Inferior parietal cortex (tissue), 1 donor: ENCODE data around the gene STC2.
A peak's percentile ranks its signal among the peaks of the same experiment; 100 is the strongest.

Source experiments
- DNase-seq: peaks from one replicate; pipeline ENCODE4 v3.0.0-alpha.2; 2016; ENCODE audit errors: extremely low spot score

STC2 gene

DNA sequence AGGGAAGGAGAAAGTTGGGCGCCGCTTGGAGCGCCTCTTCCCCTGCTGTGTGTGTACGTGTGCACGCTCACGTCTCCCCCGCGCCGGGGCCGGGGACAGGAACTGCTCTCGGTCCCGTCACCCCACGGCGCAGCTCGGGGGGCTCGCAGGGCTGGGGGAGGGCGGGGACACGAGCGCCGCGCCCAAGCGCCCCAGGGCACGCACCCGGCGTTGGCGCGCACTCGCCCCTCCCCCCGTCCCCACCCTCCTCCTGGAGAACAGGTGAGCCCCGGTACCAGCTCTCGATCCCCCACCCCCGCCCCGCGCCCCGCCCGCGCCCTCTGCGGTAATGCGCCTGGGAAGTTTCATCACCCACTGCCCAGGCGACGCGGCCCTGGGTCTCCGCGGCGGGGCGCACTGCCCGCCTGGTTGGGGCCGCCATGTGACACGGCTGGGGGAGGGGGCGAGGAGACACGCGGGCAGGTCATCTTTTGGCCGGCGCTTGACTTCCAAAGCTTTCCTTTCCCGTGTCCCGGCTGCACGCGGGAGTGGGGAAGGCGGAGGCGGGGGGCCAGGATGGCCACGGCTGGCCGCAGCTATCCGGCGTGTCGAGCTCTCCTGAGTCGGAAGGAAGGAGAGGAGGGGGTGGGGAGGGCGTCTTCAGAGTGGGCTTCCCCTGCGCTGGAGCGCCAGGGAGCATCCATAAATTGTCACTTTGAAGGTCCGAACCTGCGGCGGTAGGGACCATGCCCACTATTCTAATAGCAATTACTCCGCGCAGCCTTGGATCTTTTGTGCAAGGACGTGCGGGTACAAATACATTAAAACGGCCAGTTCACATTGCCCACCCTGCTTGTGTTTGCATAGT is 1.5 kb upstream of the STC2 start:
- no peak for DNase-seq

DNA sequence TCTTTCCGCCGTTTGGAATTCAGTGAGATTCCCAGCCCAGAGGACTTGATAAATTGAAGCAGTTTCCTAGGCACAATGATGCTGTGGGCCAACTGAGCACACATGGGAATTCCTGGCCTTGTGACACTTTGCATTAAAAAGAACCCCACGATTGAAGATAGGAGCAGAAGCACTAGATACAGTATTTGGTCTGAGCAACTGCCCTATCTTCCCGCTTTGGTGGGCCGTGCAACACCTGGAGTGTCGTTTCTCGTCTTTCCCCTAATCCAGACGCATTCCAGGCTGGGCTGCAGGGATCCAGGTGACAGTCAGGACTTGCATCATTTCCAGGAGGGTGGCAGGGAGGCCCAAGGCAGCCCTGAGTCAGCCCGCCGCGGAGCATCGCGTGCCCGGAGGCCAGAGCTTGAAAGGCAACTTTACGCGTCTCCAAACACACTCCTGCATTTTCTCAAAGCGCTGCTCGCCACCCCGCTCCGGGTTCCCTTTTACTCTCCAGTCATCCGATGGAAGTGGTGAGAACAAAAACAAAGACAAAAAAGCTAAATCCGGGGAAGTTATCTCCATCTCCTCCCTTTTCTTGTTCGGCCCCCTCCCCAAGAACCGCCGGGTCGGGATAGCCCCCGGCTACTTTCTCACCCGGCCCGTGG is 753 bp upstream of the STC2 start:
- no peak for DNase-seq

DNA sequence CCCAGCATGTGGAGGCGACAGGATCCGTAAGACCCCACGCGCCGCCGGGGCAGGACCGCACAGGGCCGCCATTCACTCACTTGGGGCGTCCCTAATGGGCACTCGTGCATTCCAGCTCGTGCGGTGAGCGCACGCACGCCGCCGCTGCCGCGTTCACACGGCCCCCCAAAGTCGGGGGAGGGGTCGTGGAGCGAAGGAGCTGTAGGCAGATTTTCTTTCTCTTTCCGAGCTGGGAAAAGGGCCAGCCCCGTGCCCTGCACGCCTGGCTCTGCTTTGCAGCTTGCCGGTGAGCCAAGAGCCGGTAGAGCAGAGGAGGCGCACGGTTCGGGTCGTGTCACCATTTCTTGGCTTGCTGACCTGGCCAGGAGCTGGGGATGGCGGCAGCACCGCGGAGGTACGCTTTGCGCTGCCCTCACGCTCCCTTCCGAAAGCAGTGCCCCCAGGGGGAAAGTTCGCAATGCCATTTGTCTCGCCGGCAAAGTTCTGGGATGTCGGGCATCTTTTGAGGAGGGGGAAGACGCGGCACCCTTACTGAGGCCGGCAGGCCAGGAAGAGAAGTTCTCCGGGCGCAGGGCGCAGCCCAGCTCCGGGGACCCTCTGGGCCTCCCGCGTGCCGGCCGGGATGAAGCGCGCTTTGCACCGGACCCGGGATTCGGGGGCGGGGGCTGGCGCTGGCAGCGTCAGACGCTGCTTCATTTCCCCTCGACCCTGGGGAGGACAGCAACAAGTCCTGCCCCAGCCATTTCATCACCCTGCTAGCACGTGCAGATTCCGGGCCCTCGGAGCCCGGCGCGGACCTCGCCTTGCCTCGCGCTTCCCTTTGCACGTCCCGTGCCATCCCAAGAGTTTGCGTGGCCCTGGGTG is 898 bp downstream of the STC2 start:
- DNase-seq = no peak

DNA sequence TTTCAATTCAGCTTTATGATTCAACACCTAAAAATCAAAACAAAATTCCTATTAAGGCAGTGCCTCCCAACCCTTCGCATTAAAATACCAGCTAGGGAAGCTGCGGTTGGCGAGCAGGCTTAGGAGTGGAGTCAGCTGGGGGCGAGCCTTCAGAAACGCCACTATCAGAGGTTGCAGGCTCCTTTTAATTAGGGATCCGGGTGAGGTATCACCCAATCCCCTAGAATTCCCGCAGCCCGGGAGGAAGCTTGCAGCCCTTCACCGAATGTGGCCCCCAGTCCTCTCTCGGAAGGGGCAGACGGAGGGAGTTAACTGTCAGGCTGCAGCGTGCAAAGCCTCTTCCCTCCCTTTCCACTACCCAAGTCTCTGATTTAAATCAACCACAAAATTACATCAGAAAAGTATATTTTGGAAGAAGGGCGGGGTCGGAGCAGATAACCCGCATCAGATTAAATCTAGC is 1.7 kb downstream of the STC2 start:
- DNase-seq = no peak

DNA sequence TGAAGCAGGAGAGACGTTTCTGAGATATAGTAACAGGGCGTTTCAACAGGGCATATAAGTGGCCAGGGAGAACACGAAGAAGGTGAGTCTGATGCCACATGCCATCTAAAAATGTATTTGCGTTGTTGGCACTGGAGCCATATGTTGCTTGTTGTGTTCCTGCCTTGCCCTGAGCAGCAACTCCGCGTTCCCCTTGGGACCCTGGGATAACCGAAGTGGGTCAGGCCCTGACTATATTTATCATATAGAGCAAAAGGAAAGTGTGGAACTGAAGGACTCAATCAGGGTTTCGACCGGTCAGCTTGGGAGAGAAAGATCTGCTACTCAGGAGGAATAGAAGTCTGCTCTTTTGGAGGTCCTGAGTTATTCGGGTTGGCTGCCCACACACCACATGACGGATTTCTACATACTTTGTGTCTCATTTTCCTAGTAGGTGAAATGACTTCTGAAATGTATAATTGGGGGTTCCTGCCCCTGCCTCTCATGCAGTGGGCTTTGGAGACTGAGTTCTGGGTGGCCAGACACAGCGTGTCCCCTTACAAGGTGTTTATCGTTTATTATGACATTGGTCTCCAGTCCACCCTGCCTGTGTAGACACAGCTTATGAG is 3.0 kb downstream of the STC2 start:
- no peak for DNase-seq

DNA sequence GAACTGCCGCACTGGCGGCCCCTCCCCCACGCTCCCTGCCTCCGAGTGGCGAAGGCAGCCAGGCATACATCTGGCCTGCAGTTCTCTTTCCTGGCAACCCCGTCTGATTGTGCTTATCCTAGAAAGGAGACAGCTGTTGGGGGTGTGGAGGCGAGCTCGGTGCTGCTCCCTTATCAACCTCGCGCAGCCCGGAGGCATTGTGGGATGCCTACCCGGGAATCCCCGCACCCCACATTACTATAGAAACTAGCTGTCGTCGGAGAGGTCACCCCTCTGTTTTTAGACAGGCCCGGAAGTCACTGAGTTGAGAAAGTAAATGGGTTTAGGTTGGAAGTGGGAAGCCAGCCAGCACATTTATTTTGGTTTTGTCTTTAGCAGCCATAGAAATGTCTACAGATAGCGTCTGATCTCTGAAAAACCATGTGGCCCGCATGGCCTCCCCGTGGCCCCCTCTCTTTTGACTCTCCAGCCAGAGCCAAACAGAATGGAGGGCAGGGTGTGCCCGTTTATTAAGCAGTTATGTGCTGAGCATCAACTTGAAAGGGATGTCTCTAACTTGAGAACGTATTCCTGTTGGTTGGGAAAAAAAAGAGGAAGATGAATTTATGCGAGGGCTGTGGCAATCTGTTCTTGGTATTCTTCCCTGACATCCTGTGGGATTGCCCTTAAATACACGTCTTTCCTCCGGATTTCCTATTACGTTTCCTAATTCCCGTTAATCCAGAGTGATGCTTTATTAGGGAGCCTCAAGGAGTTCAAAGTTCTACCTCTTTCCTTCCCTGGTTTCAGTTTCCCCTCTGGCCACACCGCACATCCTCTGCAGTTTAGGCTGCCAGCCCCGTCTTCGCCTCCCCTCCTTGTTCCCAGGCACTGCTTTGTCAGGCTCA is 3.9 kb downstream of the STC2 start:
- DNase-seq = peak; percentile 57

DNA sequence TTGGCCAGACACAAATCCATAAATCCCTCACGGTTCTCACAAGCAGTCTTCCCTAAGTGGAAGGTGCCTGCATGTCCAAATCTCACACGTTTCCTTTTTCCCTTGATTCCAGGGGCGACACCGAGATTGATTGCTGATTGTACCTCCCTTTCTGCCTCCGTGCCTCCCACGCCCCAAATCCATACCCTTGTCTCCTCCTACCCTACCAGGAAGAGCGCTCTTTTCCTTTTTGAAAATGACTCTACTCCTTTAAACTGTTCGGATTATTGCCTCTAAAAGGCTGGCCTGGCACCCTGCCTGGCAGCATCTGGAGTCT is 4.5 kb downstream of the STC2 start:
- DNase-seq = no peak

DNA sequence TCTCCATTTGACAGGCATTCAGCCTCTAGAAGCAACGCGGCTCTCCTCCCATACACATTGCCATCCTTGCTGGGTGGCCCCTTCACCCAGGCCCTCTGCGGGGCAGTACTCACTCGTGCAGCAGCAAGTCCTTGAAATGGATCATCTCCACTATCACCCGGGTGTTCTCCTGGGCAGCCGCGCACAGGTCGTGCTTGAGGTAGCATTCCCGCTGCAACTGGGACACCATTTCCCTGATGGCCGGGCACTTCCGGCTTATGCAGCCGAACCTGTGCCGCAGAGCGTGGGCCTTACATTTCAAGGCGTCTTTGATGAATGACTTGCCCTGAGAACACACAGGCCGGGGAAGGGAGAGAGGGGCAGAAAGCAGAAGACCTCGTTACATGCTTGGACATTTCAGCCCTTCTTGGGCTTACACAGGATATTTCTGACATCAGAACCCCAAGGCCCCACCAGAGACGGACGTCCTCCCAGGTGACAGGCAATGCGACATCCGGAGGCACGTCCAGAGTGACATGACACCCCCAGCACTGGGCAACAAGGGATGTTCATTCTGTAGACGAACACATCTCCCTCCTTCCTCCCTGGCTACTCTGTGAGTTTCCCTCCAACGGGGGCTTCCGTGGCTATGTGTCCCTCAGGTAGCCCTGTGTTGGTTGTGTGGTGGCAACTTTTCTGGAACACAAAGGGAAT is 5.0 kb downstream of the STC2 start:
- no peak for DNase-seq

DNA sequence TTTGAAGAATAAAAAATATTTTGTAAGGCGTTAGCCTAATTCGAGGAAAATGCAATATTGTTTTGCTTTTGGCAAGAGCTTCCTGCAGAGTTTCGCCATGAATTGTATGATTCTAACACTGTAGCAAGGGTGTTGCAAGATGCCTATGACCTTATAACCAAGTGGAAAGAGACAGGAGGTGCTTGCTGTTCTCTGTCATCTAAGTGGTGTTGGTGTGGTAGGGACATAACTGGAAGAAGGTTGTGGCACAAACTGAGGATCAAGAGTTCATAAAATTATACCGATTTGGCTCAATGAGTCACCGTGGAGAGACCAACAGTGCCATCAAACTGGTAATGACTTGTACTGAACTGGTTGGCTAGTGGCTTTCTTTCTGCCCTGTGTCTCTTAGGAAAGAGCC is 6.3 kb downstream of the STC2 start:
- DNase-seq = no peak

DNA sequence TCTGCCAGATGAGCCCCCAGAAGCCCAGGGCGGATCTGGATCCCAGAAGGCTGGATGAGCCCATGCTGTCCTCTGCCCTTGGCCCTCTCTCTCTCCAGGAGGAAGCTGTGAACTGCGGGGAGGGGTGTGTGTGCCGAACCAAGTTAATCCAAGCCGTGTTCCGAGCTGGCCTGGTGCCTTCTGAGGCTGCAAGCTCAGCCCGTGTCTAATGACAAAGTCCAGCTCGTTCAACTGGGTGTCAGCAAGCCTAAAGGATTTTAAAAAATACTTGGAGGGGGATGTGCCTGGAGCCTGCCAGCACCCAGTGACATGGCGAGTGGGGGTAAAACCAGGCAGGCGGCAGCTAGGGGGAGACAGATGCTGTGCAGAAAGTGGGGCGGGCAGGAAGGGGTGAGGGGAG is 8.0 kb downstream of the STC2 start:
- DNase-seq = no peak

DNA sequence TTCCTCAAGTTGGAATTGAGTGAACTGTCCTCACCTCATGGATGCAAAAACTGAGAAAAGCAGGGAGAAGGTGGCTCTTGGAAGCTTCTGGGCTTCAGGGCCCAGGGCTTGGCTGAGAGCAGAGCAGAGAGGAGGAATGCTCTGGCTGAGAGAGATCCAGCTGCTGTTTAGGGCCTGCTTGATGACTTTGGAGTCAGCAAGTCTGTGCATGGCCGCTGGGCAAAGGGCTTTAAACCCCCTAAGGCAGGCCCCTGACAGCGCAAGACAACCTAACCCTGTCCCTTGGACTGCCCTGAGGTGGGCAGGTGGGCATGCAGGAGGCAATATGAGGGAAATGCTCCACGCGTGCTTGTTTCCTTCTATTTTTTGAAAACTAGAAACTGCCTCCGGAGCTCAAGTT is 8.6 kb downstream of the STC2 start:
- DNase-seq = no peak

DNA sequence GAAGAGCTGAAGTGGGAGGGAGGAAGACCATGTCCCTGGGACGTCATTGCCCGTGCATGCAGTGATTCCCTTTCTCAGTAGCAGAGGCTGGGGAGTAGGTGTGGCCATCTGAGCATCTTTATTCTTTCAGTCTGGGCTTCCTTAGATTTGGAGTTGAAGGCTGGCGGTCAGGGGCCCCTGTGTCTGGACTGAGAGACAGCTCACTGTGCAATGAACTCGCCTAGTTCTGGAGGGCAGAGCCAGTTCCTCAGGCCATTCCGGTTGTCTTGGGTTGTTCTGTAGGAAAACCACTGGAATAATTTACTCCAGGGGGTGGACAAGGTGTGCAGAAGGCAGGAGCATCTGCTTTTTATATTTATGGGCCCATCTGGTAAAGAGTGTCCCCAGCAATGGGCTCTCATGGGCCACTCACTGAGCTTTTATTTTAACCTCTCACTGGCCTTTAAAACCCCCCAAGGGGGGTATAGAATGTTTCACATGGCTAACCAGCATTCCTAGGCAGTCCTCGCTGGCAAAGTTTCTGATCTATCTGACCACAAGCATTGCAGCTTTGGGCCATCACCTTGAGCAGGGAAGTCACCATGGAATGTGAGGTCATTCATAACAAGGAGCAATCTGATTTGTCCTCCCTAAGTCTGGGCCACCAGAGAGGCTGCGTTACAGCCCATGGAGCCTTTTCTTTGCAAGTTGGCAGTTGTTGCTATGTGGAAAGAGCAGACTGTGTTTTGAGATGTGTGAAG is 9.2 kb downstream of the STC2 start:
- no peak for DNase-seq

DNA sequence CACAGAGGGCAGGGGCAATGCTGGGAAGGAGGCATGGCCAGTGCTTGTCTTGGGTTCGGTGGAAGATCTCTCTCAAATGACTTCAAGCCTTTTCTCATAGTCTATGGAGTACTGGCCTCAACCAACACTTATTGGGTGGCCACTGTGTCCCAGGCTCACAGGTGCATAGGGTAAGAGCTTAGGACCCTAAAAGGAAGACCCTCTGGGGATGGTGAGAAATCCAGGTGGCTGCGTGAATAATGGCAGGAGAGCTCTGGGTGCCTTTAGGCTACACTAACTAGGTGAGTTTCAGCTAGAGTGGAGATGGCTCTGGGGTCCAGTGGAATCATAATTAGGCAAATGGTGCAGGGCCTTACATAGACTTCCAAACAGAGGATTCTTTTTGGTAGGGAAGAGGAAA is 9.9 kb downstream of the STC2 start:
- no peak for DNase-seq

DNA sequence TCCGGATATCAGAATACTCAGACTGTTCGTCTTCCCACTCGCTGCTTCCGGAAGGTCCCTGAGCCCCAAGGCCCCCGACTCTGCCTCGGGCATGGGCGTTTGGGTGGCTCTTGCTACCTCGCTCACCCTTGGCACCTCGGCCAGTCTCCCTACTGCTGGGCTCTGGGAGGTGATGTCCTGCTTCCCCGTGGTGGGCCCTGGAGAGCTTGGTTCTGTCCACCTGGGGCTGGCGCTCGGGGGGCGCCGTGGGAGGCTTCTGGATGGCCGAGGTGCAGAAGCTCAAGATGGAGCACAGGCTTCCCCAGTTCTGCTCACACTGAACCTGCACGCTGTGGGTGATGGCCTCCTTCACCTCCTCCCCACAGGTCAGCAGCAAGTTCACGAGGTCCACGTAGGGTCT is 10.4 kb downstream of the STC2 start:
- DNase-seq = no peak

DNA sequence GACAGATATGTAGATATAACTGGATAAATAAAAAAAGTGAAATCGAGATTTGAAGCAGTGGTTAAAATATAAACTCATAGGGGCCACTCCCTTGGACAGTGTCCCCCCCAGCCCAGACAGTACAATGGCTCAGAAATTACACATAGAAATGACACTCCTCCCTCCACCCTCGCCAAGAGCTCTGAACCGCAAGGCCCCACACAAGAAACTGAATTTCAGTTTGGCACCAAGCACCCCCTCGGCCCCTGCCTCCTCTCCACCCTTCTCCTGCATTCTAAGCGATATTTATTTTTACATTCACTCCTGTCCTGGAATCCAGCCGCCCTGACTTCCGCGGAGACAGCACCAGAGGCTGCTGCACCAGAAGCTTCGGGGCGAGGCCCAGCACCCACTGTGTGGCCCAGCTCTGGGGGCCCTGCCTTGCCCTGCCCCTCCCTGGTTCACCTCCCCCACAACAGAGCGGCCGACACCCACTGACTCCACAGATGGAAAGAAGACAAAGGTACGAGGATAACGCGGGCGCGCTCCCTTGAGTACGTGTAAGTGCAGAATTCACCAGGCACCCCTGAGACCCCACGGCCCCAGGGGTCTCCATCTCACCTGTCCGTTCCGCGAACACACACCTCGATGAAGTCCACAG is 11.0 kb downstream of the STC2 start:
- DNase-seq = no peak

DNA sequence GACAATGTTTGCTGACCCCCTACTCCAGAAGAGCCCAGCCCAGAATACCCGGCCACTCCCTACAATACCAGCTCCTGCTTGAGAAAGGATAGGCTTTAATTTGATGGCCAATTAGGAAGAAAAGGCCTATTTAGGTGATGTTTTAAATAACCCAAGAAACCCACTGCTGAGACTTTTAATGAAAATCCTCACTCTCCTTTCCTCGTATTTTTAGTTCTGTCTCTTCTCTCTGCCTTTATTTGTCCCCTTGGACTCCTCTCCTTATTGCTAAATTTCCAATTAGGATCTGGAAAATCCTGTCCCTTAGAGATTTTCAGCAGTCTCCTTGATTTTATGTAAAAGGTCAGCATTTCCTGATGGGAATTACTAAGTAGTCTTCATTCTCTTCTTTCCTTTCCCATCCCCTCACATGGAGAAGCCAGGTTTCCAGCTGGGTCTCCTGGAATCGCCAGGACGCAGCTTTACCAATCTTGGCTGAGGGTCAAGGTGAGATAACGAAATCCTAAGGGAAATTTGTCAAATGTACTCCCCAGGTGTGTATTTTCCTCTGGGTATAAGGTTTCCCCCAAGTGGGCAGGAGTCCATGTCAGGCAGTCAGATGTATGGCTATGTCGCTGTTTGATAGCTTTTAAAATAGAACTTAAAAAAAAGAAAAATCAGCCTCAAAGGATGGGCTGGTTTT is 11.7 kb downstream of the STC2 start:
- no peak for DNase-seq

DNA sequence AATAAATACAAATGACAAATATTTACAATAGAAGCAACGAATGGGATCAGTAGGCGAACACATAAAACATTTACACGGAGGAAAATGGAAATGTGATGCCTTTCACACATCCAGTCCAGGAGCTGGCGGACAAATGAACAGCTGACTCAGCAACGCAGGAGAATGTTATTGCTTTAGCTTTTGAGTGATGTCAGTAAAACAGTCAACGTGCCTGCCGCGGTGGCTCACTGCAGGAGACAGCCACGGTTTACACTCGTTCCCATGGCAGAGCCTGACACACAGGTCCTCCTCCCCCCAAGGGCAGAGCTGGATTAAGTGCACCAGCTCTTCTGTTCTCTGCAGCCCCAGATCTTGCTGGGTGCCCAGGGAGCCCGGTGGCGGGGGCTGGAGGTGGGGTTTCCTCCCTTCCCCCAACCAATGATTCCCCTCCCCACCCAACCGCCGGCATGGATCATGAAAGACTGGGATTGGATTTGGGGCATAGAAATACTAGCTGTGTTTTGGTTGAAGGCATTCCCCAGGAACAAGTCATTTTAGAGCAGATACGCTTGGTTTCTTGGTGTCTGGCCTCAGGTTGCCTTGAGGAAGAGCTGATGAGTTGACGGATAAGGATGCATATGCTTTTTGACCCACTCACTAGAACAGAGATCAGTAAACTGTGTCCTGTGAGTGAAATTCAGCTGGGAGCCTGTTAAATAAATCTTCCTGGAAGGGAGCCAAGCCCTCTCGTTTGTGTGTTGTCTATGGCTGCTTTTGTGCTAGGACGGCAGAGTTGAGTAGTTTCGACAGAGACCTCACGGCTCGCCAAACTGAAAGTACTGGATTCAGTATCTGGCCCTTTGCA is 12.5 kb downstream of the STC2 start:
- DNase-seq = peak; percentile 44
